HEK293T (cell line): Measurements from ENCODE around the gene IL22RA2.

Experiments used
- FOXK2 ChIP-seq: fragments of 450-650 bp; IDR thresholded peaks from 2 replicates; pipeline ENCODE4 v1.6.1; 2016; ENCODE audit warnings: mild to moderate bottlenecking
- PKNOX1 ChIP-seq: fragments of 450-650 bp; IDR thresholded peaks from 2 replicates; pipeline ENCODE4 v1.6.1; 2016
- SP1 ChIP-seq: fragments of 450-650 bp; IDR thresholded peaks from 2 replicates; pipeline ENCODE4 v1.6.1; 2017

DNA sequence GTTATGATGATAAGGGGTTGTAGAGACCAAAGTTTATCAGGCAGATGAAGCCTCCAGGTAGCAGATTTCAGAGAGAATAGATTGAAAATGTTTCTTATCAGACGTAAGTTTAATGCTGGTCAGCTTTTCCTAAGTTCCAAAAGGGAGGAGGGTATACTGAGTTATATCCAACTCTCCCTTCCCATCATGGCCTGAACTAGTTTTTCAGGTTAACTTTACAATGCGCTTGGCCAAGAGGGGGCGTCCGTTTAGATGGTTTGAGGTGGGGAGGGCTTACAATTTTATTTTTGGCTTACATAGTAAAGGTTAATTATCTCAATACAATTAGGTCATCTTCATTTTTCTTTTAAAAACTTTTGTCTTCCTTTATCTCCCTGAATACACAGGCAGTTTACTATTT is 19.4 kb upstream of the IL22RA2 start:
- no peak for TF ChIP-seq PKNOX1
- TF ChIP-seq SP1: no peak
- TF ChIP-seq FOXK2: no peak
